ENCODE results near the gene C8B. TPM values are rescaled to one million over a fixed set of nuclear protein-coding genes. Genes with fewer than 3 reads are reported as not detected.

The C8B gene
- total and polyA plus RNA-seq, 2 of the 13 experiments (the other 11 are each of a cell fraction or from before 2014, with no cell fraction given), result 8.4 to 11.3 TPM

GRCh38 chr1:56911098-56911938 lies 54.5 kb downstream of the C8B start:
- H3K9me3 ChIP-seq (ENCODE audit: low read length), result no peaks in the 10 kb centered on the region
- DNase-seq (ENCODE audit: low spot score), result peak; percentile 77
- H3K4me2 ChIP-seq (ENCODE audit: low read depth, low read length), result peak overlapping the region; percentile 62
- no peaks in the 10 kb centered on the region for H4K20me1 ChIP-seq (ENCODE audit: insufficient read depth, low read length)
- ChIA-PET CTCF (ENCODE audit: low intra/inter-chr PET ratio, low total read pairs) (no interaction called here), POLR2A (interaction anchor here (0.7 to 4.9 kb wide), 17 partner anchors 9 to 147 kb away, joined by 3 to 63 read pairs (median 5); partner anchors contain the start of genes C8A, C8B and FYB2)
- peak overlapping the region; percentile 66 for H3K9ac ChIP-seq (ENCODE audit: insufficient read depth, low read depth, low read length)
- 14% methylated on average over 7 of the region's 7 CpGs for WGBS (ENCODE audit: low lambda C conversion rate)
- ATAC-seq, result peak; percentile 50
- peak overlapping the region in 1 of 3 experiments; percentile 11; a peak in 1 of 6 replicates for H3K4me3 ChIP-seq (replicated peaks in 1 of 3; ENCODE audit: insufficient read depth in 1 of 3, low read depth in 2 of 3, low read length in 3 of 3)
- BruUV-seq (replicated peaks), result TSS peak; percentile 63
- in situ Hi-C loops (cut with HindIII; ENCODE audit: extremely low pct_ligation_motif_present, low pct_unique_long_range_greater_than_20kb) (loop anchor here (5.0 kb wide), 1 partner anchor 59 kb away; the partner anchor contains the start of gene C8A), intact Hi-C loops (cut with micrococcal nuclease; ENCODE audit: unreplicated experiment) (loop anchor here (2.0 kb wide), 1 partner anchor 77 kb away; no protein-coding TSS in a partner anchor)
- no peaks in the 10 kb centered on the region for H3K79me2 ChIP-seq (ENCODE audit: insufficient read depth, low read length)
- H3K4me1 ChIP-seq (ENCODE audit: insufficient read depth, low read length), result peaks cover 77% of the 10 kb centered on the region
- no peaks in the 10 kb centered on the region for H3K27me3 ChIP-seq (ENCODE audit: control insufficient read depth in 1 of 2, insufficient read depth in 2 of 2, low read length in 2 of 2)
- no peak overlapping the region for H2AFZ ChIP-seq (ENCODE audit: low read length)
- H3K27ac ChIP-seq (ENCODE audit: extremely low read length, insufficient read depth, low read length), result peak overlapping the region; percentile 92
- H3K36me3 ChIP-seq (replicated peaks in 1 of 2; ENCODE audit: control insufficient read depth in 1 of 2, insufficient read depth in 2 of 2, low read length in 2 of 2), result no peaks in the 10 kb centered on the region
- FAIRE-seq, result peak; percentile 77
- TF ChIP-seq SAP130 (CRISPR knock-in tag; IDR thresholded peaks at IDR 0.05; ENCODE audit: low read depth) (peak; percentile 41; the same call in 1 of the 2 replicates), RARA (CRISPR knock-in tag; IDR thresholded peaks at IDR 0.05) (peak; percentile 89), NFKBIZ (CRISPR knock-in tag; IDR thresholded peaks at IDR 0.05) (peak; percentile 86; the same call in 1 of the 2 replicates), ZFP90 (CRISPR knock-in tag; IDR thresholded peaks at IDR 0.05; ENCODE audit: borderline replicate concordance) (no peak), REPIN1 (CRISPR knock-in tag; IDR thresholded peaks at IDR 0.05; ENCODE audit: borderline replicate concordance, low read depth) (no peak), ZBTB7B (CRISPR knock-in tag; IDR thresholded peaks at IDR 0.05) (0 out of 2 replicates have a peak, but pooled peaks have one; percentile 51), ZNF224 (CRISPR knock-in tag; IDR thresholded peaks at IDR 0.05) (no peak), HOXA5 (CRISPR knock-in tag; IDR thresholded peaks at IDR 0.05) (0 out of 2 replicates have a peak, but pooled peaks have one; percentile 21), RXRB (CRISPR knock-in tag; IDR thresholded peaks at IDR 0.05; ENCODE audit: borderline replicate concordance) (peak; percentile 80), ZNF546 (CRISPR knock-in tag; conservative IDR thresholded peaks at IDR 0.05) (no peak), SOX13 (IDR thresholded peaks at IDR 0.05) (no peak), SOX13 (CRISPR knock-in tag; conservative IDR thresholded peaks at IDR 0.05 in 1 of 2, IDR thresholded peaks at IDR 0.05 in 1 of 2) (peak in 1 of 2 experiments; percentile 83; a peak in 2 of 4 replicates), ZBTB26 (CRISPR knock-in tag; IDR thresholded peaks at IDR 0.05; ENCODE audit: borderline replicate concordance) (0 out of 2 replicates have a peak, but pooled peaks have one; percentile 44), HHEX (CRISPR knock-in tag; IDR thresholded peaks at IDR 0.05) (no peak), SKI (IDR thresholded peaks at IDR 0.05; ENCODE audit: partially characterized antibody) (peak; percentile 95), POLR2G (IDR thresholded peaks at IDR 0.05; ENCODE audit: low read depth, low read length) (0 out of 2 replicates have a peak, but pooled peaks have one; percentile 14), ZNF484 (CRISPR knock-in tag; IDR thresholded peaks at IDR 0.05; ENCODE audit: borderline replicate concordance, low read depth) (no peak), ZNF7 (CRISPR knock-in tag; IDR thresholded peaks at IDR 0.05) (peak; percentile 56; the same call in 1 of the 2 replicates), KDM3A (CRISPR knock-in tag; IDR thresholded peaks at IDR 0.05; ENCODE audit: low read depth) (peak; percentile 38; the same call in 1 of the 2 replicates), ZNF747 (CRISPR knock-in tag; IDR thresholded peaks at IDR 0.05; ENCODE audit: borderline replicate concordance) (no peak), PRPF4 (IDR thresholded peaks at IDR 0.05; ENCODE audit: low read depth, low read length, poor library complexity, severe bottlenecking) (no peak)
- TF ChIP-seq, protein P1, sequence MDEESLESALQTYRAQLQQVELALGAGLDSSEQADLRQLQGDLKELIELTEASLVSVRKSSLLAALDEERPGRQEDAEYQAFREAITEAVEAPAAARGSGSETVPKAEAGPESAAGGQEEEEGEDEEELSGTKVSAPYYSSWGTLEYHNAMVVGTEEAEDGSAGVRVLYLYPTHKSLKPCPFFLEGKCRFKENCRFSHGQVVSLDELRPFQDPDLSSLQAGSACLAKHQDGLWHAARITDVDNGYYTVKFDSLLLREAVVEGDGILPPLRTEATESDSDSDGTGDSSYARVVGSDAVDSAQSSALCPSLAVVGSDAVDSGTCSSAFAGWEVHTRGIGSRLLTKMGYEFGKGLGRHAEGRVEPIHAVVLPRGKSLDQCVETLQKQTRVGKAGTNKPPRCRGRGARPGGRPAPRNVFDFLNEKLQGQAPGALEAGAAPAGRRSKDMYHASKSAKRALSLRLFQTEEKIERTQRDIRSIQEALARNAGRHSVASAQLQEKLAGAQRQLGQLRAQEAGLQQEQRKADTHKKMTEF (CRISPR knock-in tag; IDR thresholded peaks at IDR 0.05), result peak; percentile 53; the same call in 1 of the 2 replicates

Measured in HepG2 (cell line).